Fibroblast of lung (primary cell): ENCODE results near the gene CDYL. TPM values are rescaled to one million over a fixed set of nuclear protein-coding genes. Genes with fewer than 3 reads are reported as not detected.

Experiments
- DNase-seq, 2 donors: peaks; one replicate each; pipeline versions ENCODE4 v3.0.0 to v3.0.0-alpha.2; 2010; ENCODE audit warnings: low read depth in 2 of 2
- H2AFZ ChIP-seq: 2 replicates; pipeline ENCODE4 v1.5.1; 2012; ENCODE audit warnings: low read length, control low read depth, inconsistent platforms
- H3K27ac ChIP-seq: 2 replicates; pipeline ENCODE4 v1.5.1; 2011; ENCODE audit warnings: low read length, control low read depth; ENCODE audit not compliant: insufficient read depth
- H3K27me3 ChIP-seq: 2 replicates; pipeline ENCODE4 v1.5.1; 2011; ENCODE audit warnings: mild to moderate bottlenecking, low read length; ENCODE audit not compliant: control insufficient read depth, insufficient read depth
- H3K36me3 ChIP-seq: 2 replicates; pipeline ENCODE4 v1.5.1; 2011; ENCODE audit warnings: low read length; ENCODE audit not compliant: control insufficient read depth, insufficient read depth
- H3K4me1 ChIP-seq: 2 replicates; pipeline ENCODE4 v1.5.1; 2011; ENCODE audit warnings: low read length; ENCODE audit not compliant: control insufficient read depth, insufficient read depth; ENCODE audit errors: extremely low read depth
- H3K4me2 ChIP-seq: 2 replicates; pipeline ENCODE4 v1.5.1; 2011; ENCODE audit warnings: low read length, control low read depth; ENCODE audit not compliant: insufficient read depth; ENCODE audit errors: extremely low read depth
- H3K4me3 ChIP-seq, 4 experiments: fragments of 200-600 bp in 1 of 4; sonication (generic) in 1 of 4; replicated peaks in 1 of 4; 2 replicates each; pipeline ENCODE4 v1.5.1; 2011 to 2016; ENCODE audit warnings: low read length in 4 of 4, low read depth in 3 of 4, mild to moderate bottlenecking in 3 of 4, control low read depth in 2 of 4, inconsistent platforms in 1 of 4, mixed read lengths in 1 of 4; ENCODE audit not compliant: insufficient read depth in 1 of 4; ENCODE audit errors: control extremely low read depth in 1 of 4
- H3K79me2 ChIP-seq: 2 replicates; pipeline ENCODE4 v1.5.1; 2012; ENCODE audit warnings: mild to moderate bottlenecking, low read length, inconsistent platforms; ENCODE audit not compliant: control insufficient read depth, insufficient read depth
- H3K9ac ChIP-seq: 2 replicates; pipeline ENCODE4 v1.5.1; 2011; ENCODE audit warnings: mild to moderate bottlenecking, low read length, control low read depth; ENCODE audit not compliant: insufficient read depth
- H3K9me3 ChIP-seq: 2 replicates; pipeline ENCODE4 v1.5.1; 2012; ENCODE audit warnings: low read depth, low read length; ENCODE audit not compliant: control insufficient read depth, insufficient read depth
- H4K20me1 ChIP-seq: 2 replicates; pipeline ENCODE4 v1.5.1; 2011; ENCODE audit warnings: low read length; ENCODE audit not compliant: control insufficient read depth, insufficient read depth; ENCODE audit errors: extremely low read depth
- CTCF ChIP-seq, 2 donors: IDR thresholded peaks in 1 of 2; conservative IDR thresholded peaks in 1 of 2; 1 replicate in 1 of 2; 2 replicates in 1 of 2; pipeline ENCODE4 v1.5.1; 2011 to 2012; ENCODE audit warnings: low read length in 2 of 2, control low read depth in 1 of 2, inconsistent platforms in 1 of 2, low read depth in 1 of 2, mild to moderate bottlenecking in 1 of 2
- EZH2 ChIP-seq: IDR thresholded peaks from 2 replicates; pipeline ENCODE4 v1.5.1; 2012; ENCODE audit warnings: low read length, control low read depth, mild to moderate bottlenecking; ENCODE audit errors: missing control alignments
- polyA plus RNA-seq, 2 donors: library from polyadenylated mRNA; depleted of rRNA in 1 of 2; stranded (reverse) in 1 of 2; unstranded in 1 of 2; fragments of >200 nt; gene quantifications; 2 replicates each; pipeline ENCODE4 v1.2.1, GENCODE V29; 2011 to 2012; ENCODE audit warnings: missing spikeins in 1 of 2
- total RNA-seq: library from RNA; depleted of rRNA; stranded (reverse); fragments of >200 nt; gene quantifications from 2 replicates; pipeline ENCODE4 v1.2.1, GENCODE V29; 2014

The CDYL gene
- total and polyA plus RNA-seq, 2 donors (not counting 1 experiment from before 2014, with no cell fraction given): 20.6 to 24.9 TPM

- Histone ChIP-seq H3K27me3 (no peaks in the 10 kb centered on the region), H3K79me2 (no peaks in the 10 kb centered on the region), H3K4me2 (no peak overlapping the region), H3K4me1 (no peaks in the 10 kb centered on the region), H2AFZ (no peak overlapping the region), H3K36me3 (no peaks in the 10 kb centered on the region), H3K9ac (no peak overlapping the region), H3K4me3 (no peak overlapping the region), H3K9me3 (no peaks in the 10 kb centered on the region), H4K20me1 (no peaks in the 10 kb centered on the region), H3K27ac (no peak overlapping the region)
- no peak for DNase-seq
- TF ChIP-seq CTCF (conservative IDR thresholded peaks at IDR 0.05 in 1 of 2, IDR thresholded peaks at IDR 0.05 in 1 of 2; ENCODE audit: low read depth in 1 of 2, low read length in 2 of 2): no peak
- TF ChIP-seq EZH2: no peak
Observed at GRCh38 chr6:4740032-4740431, 36.2 kb upstream of the CDYL start.

DNA sequence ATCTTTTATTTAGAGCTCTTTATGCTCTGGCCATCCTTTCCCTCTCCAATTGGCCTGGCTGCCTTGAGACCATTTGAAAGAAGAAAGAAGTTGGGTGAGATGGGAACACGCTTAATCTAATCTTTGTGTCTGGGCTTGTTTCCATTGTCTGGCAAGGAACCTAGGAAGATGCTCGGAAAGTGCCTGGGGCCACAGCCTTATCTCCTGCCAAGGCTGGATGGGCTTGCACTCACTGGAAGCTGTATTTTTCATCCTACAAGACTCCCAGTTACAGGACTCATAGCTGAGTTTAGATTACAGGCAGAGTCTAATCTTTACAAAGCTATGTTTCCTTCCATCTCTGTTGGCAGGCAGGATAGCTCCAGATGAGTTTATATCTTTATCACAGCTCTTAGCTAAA is 33.1 kb upstream of the CDYL start:
- Histone ChIP-seq H3K27me3 (no peaks in the 10 kb centered on the region), H3K36me3 (no peaks in the 10 kb centered on the region), H3K4me3 (no peak overlapping the region), H3K9me3 (no peaks in the 10 kb centered on the region), H2AFZ (no peak overlapping the region), H3K27ac (no peak overlapping the region), H3K79me2 (no peaks in the 10 kb centered on the region), H3K9ac (no peak overlapping the region), H4K20me1 (no peaks in the 10 kb centered on the region), H3K4me1 (no peaks in the 10 kb centered on the region), H3K4me2 (no peak overlapping the region)
- no peak for TF ChIP-seq CTCF (conservative IDR thresholded peaks at IDR 0.05 in 1 of 2, IDR thresholded peaks at IDR 0.05 in 1 of 2; ENCODE audit: low read depth in 1 of 2, low read length in 2 of 2)
- no peak for TF ChIP-seq EZH2
- peak in 1 of 2 donors; percentile 5 for DNase-seq

- no peak for DNase-seq
- Histone ChIP-seq H2AFZ (no peak overlapping the region), H3K79me2 (no peaks in the 10 kb centered on the region), H3K9me3 (no peaks in the 10 kb centered on the region), H3K9ac (no peak overlapping the region), H3K4me2 (no peak overlapping the region), H3K27ac (no peak overlapping the region), H4K20me1 (no peaks in the 10 kb centered on the region), H3K36me3 (no peaks in the 10 kb centered on the region), H3K27me3 (no peaks in the 10 kb centered on the region), H3K4me1 (no peaks in the 10 kb centered on the region), H3K4me3 (no peak overlapping the region)
- no peak for TF ChIP-seq CTCF (conservative IDR thresholded peaks at IDR 0.05 in 1 of 2, IDR thresholded peaks at IDR 0.05 in 1 of 2; ENCODE audit: low read depth in 1 of 2, low read length in 2 of 2)
- TF ChIP-seq EZH2: no peak
Observed at GRCh38 chr6:4743926-4744325, 32.3 kb upstream of the CDYL start.
